Ecto neural progenitor cell (in vitro differentiated cells): ENCODE data around the gene KCNQ4.

Experiments used
- DNase-seq: peaks from one replicate; pipeline ENCODE4 v3.0.0-alpha.2; 2018; ENCODE audit warnings: low spot score

Gene KCNQ4

DNA sequence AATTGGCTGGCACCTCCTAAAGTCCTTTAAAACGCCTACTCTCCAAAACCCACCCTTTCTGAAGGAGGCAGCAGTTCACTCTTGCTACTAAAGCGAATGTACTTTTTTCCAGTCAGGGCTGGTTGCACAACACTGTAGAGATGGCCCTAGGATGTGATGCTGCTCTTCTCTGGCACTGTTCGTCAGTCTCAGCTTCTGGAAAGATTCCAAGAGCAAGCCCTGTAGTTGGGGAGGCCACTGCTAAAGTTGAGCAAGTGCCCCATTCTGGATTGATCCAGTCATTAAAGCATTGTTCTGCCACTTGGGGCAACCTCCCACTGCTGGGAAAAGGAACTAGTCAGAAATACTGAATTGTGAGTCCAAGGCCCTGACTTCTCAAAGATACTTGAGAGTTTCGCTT, 28.5 kb upstream of the KCNQ4 start:
- DNase-seq = no peak

DNA sequence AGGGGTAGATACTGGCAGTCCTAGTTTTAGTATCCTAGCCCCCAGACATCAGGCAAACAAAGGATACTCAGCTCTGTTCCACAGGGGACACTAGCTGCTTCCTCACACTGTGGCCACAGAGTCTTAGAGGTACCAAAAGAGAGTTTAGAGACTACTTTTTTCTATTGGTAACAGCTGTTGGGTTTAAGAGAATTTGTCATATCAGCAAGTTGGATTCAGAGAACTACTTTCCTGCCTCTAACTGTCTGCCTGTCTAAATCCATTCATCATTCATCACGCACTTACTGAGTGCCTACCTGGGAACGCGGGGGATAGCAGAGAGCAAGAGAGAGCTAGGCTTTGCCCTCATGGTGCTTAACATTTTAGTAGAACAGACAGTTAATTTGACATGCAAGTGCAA, 27.1 kb upstream of the KCNQ4 start:
- DNase-seq = no peak

DNA sequence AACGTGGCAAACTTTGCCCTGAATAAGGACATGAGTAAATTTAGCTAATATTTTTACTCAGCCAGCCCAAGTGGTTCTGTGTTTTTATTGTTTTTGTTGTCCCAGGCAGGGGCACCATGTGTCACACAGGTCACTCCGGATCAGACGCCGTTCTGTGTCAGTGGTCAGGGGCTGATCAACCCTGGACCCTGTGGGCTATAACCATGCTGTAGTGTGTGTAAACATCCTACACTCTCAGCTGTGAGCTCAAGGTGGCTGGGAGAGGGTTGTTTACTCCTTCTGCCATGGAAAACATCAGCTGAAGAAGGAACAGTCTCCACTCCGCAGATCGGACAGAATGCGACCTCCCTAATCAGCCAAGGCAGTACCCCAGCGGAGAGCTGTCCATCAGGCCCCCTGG, 26.5 kb upstream of the KCNQ4 start:
- no peak for DNase-seq

DNA sequence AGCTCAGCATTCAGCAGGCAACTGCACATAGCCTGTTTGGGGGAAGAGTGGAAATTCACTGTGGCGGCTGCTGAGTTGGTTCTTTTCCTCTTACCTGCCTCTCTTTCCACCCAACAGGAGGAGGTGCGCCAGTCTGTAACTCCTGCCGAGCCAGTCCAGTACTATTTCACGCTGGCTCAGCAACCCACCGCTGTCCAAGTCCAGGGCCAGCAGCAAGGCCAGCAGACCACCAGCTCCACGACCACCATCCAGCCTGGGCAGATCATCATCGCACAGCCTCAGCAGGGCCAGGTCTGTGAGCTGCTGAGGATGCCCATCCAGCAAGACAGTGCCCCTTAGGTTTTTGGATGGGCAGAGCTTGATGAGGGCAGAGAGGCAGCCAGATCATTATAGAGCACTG, 25.6 kb upstream of the KCNQ4 start:
- no peak for DNase-seq

DNA sequence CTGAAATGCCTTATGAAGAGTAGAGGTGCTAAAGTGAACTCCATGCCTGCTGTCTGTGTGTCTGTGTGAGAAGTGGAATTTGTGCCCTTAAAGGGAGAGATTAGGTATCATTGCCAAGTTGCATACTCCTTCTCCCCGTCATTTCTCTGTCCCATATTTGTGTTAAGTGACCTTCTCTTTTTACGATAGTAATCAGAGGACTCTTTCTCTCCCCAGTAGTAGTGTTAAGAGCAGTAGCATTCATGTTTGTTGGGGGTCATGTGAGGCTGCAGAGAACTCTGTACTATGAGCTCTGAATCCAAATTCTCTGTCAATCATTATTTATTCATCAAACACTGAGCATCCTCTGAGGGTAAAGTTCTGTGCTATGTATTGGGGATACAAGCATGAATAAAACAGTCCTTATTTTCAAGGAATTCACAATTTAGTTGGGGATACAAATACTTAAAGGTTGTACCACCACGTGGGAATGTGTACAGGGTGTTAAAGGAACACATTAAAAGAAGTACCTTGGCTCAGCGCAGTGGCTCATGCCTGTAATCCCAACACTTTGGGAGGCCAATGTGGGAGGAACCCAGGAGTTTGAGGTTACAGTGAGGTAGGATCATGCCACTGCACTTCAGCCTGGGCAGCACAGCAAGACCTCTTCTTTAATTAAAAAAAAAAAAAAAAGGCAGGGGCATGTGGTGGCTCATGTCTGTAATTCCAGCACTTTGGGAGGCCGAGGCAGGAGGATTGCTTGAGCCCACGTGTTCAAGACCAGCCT, 24.8 kb upstream of the KCNQ4 start:
- DNase-seq = no peak

DNA sequence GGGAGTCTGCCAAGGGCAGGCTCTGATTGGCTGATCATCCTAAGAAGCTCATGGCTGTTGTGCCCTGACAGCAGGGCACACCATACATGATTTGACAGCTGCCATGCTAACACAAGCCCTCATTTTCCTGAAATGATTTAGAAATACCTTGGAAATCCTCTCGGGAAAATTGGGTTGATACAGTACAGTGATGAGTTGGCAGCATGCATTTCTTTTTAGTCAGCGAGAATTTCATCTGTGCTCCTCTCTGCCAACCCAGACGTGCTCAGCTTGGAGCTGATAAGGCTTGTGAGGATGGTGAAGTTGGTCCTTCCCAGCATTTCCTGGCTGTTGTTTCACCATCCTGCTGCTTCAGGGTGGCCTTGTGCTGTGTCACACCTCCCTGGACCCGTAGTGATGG, 22.6 kb upstream of the KCNQ4 start:
- no peak for DNase-seq

DNA sequence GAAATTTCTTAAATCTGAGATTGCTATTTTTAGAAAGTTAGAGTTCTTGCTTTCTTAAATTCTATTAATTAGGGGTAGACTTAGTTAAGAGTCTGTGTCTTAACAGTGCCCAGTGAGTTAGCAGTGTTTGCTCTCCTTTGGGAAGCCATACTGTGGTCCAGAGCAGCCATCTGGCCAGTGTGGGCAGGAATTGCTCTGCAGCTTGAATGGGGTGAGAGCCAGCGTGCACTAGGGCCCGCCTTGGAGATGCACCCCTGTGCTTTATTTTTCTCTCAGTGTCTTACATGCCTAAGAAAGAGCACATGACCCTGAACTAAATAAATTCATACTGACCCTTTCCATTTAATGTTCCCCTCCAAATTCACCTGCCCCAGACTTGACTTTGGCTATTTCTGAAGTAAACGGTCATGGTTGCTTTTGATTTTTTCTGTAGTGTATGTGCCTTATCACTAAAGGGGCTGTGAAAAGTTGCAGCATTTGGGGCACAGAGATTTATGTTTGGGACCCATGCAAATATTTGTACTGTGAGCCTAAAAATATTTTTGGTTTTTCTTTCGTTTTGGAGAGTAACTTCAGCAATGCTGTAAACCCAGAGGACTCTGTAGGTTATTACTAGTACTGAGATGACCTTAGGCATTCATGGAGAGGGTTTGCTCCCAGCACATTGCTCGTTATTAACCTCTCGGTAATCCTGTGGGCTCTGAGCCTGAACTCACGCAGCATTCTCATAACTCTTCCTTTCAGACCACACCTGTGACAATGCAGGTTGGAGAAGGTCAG, 21.3 kb upstream of the KCNQ4 start:
- DNase-seq = no peak

DNA sequence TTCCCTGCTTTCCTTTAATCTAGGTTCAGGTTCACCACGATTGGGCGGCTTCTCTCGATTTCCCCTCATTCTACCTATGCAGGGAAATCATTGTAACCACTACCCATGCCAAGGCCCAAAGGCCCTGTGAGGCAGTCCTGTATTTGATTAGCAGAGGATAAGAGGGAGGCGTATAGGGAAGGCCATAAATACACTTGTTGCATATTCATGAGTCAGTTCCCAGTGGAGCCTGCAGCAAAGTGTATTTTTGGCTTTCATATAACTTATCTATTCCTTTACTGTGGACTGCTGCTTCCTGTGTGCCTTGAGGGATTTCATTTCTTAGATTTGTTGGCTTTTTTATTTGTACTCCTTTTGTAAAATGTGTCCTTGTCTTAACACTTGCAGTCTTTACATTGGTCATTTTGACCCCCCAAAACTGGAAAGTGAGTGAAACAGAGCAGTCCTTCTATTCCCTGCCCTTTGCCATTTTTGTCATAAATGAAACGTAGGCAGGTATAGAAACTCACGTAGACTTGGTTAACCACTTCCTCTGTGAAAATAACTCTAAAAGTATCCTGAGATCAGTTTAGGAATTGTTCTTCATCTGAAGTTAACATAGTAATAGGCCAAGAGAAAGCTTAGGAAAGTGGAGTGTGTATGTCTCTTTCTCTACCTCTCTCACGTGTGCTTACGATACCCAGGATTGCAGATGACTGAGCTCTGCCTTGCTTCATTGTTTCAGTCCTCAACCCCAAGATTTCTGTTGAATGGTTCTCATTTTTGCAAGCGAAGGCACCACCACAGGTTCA, 19.6 kb upstream of the KCNQ4 start:
- no peak for DNase-seq

DNA sequence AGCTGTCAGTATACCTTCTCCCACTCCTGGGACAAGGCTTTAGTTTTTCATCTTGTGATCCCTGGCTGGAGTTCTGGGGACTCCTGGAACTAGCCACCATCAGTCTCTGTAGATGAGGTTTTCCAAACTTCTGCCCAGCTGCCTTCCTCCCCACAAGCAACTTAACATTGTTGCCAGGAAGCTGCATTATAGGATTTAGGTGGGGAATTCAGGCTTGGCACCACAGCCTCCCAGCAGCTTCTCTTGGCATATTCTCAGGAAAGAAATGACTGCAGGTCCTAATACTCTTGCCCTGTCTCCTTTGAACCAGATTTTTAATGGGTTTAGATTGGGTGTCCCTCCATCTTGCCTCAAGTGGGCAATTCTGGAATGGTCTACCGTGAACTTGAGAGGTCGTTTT, 18.6 kb upstream of the KCNQ4 start:
- no peak for DNase-seq

DNA sequence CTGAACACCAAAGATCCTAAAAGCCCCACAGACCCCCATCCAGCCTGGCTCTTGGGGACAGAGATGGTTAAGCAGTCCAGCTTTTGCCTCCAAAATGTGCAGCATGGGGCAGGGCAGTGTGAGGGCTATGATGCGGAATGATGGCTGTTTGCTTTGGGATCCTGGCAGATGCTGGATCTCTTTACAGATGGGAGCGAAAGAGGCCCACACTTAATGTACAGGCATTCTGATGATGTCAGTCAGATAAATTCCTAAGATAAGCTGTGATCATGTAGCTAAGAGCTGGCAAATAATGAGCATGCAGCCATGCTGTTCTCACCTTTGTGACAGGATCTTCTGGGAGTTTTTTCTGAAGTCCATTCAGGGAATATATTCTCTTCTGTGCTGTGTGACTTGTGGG, 17.6 kb upstream of the KCNQ4 start:
- no peak for DNase-seq

DNA sequence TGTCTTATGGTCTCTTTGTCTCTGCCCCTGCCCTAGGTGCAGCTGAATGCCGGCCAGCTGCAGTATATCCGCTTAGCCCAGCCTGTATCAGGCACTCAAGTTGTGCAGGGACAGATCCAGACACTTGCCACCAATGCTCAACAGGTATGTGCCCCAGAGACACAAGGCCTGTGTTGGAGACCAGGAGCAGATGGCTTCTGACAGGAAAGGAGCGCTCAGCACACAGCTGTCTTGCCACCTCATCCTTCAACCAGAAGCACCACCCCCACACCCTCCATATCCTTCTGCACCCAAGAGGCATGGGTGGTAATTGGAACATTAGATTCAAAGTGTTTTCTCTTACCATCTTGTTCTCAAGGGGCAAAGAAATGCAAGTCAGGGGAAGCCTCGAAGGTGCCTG, 17.0 kb upstream of the KCNQ4 start:
- DNase-seq = no peak

DNA sequence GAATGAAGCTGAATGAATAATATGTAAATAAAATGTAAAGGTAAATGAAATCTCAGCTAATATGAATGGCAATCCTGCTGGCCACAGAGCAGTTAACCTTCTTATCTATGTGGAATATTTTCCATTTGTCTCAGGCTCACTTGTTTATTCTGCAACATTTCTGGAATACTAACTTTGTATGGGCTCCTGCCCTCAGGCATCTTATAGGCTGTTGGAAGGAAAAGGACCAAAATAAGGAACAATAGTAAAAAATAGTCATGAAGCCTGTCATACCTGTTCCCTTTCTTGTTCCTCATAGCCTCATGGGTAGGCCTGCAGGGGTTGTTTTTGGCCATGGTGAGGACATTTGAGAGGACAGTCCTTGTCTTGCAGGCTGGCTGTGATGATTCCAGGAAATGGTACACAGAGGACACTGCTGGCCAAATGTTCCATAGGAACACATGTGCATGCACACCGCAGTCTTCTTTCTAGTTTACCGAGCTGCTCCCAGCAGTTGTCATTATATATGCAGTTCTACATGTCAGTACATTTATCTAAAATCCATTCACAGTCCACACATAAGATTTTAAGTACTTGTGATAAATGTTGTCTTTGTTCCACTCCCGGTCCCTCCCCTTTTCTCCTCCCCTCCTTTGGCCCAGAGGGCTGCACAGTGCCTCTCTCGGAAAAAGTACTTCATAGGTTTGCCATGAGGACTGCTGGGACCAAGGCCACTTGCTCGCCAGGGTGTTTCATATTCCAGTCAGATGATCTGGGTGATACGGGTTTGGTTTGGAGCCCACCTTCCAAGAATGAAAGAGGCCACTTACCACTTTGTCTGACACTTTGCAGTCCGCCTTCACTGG, 15.2 kb upstream of the KCNQ4 start:
- no peak for DNase-seq

DNA sequence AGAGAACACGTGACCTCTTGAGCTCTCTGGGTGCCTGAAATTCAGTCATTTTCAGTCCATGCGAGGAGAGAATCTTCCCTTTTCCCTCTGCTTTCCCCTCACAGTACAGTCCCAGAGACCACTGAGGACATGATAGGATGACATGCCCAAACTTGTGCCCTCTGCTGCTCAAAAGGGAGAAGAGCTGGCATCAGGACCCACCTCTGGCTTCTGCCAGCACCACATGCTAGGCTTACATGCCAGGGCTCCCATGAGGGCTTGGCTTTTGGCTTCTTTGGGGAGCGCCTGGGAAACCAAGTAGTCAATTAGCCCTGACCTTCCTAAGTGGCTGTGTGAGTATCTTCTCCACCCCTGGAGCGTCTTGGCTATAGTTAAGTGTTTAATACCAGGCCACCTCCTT, 13.8 kb upstream of the KCNQ4 start:
- DNase-seq = no peak

DNA sequence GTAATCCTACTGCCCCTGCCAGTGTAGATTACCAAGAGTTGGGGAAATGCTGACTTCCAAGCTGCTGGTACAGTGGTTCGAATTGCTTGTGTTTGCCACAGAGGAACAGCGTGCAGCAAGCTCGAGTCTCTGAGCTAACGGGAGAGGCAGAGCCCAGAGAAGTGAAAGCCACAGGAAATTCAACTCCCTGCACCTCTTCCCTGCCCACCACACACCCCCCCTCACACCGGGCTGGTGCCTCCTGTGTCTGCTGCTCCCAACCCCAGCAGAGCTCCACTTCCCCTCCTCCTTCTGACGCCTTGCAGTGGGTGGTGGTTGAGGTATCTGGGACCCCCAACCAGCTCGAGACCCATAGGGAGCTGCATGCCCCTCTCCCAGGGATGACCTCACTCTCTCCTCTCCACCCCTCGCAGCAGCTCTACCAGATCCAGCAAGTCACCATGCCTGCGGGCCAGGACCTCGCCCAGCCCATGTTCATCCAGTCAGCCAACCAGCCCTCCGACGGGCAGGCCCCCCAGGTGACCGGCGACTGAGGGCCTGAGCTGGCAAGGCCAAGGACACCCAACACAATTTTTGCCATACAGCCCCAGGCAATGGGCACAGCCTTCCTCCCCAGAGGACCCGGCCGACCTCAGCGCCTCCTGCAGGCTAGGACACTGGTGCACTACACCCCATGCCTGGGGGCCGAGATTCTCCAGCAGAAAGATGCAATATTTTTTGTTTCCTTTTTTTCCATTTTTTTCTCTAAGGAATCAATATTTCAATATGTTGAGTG, 13.1 kb upstream of the KCNQ4 start:
- no peak for DNase-seq

DNA sequence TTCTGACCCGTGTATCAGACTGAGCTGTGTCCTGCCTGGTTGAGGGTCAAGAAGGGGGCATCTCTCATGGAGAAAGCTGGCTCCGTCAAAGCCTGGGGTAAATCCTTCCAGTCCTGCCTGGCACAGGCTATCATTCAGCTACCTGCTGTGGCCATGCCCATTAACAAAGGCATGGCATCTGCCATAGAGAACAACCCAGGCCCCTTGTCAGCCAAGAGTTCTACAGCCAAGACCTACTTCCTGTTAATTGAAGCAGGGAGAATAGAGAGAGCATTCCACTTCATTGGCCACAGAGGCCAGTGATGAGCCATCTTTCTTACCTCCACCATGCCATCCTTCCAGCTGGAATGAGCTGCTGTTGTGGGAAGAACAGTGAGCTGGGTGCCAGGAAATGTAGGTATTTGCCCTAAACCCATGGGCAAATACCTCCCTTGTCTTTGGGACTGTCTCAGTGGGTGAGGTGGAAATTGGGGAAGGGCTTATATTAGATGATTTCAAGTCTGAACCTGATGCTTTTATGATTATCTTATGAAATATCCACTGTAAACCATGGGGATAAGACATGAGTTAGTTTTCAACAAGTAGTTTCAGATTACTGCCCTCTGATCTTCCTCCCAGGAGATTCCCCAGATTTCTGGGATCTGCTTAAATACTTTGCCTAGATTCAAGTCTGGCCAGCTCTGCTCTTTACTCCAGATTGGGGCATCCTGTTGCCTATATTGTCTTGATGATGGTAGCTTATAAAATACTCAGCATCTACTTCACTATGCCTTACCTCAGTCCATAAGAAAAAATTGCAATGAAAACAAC, 11.2 kb upstream of the KCNQ4 start:
- DNase-seq = no peak

DNA sequence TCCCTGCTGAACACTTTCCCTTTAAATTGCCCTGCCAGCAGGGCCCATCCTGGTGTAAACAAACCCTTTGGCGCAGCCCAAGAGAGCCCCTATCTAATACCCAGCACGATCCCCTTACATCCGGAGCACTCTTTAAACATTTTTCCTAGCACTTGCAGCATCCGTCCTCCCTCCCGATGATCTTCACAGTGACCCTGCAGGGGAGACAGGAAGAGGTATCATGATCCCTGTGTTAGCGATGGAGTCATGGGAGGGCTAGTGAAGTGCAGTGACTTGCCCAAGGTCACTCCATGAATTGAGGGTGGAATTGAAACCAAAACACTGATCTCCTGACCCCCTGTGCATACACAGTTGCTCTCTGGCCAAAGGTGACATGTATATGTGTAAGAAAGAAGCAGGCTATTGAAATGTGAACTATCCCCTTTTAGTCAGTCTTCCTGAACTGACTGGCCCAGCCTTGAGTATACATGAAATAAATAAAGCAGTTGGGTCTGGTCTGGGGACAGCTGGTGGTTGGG, 9.8 kb upstream of the KCNQ4 start:
- no peak for DNase-seq

DNA sequence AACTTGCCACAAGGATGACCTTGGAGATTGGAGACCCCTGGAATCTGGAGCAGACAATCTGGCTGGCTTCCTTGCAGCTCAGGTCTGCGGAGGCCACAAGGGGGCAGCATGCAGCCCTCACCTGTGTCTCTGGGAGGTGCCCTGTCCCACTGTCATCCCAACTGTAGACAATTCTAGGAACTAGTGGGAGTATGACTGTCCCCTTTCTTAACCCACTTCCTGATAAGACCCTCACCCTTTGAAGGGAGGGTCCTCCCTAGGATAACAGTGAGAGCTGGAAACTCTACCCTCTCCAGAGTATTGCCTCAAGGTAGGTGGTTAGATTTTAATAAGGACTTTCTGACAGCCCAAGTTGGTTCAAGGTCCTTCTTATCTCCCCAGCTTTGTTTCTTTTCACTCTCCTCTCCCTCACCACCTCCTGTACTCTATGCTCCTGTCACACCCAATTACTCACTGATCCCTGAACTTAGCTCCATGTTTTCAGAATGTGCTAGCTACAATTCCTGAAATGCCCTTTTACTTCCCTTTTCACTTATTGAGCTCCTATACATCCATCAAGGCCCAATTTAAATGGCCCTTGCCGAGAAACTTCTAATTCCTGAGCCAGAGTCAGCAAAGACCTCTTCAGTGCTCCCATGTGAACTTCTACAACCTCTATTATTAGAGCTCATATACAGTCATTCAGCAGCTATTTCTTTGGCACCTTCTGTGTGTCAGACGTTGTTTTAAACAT, 9.2 kb upstream of the KCNQ4 start:
- DNase-seq = peak; percentile 79

DNA sequence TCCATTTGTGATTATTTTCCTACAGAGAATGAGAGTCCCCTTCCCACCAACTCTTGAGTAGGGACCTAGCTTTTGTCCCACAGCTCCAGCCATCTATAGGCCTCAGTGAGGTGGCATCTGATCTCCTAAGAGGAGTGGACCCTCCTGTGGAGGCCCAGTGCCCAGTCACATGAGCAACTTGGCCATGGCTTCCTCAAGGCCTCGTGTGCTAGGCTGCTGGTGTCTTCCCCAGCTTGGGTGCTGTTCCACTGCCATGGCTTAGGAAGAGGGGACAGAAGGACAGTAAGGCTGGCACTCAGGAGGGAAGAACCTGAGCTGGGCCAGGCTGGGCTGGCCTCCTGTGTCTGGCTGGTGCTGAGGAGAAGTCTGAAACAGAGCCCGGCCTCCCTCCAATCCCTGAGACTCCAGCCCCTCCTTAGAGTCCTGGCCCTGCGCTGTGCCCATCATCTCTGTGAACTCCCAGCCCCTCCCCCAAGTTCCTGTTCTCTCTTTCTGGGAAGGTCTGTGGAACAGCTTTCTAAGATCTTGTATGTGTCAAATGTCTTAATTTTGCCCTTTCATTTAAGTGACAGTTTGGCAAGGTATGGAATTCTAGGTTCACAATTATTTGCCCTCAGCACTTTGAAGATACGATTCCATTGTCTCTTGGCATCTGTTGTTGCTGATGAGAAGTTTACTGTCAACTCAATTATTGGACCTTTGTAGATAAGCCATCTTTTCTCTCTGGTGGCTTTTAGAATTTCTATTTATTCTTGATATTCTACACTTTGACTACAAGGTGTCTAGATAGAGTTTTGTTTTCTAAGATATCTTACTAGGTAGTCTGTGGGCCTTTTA, 7.1 kb upstream of the KCNQ4 start:
- no peak for DNase-seq
